Measurements from ENCODE around the gene UPK3BL1.
"Not testable (repeated sequence)": the region's sequence is repeated elsewhere in the genome, so short reads cannot be mapped to it uniquely, and the experiment has no call there.

- TF ChIP-seq CTCF (IDR thresholded peaks at IDR 0.05; ENCODE audit: insufficient read depth, low read length); GABPA (IDR thresholded peaks at IDR 0.05; ENCODE audit: low read depth): not testable (repeated sequence)
- TF ChIP-seq, protein P1, sequence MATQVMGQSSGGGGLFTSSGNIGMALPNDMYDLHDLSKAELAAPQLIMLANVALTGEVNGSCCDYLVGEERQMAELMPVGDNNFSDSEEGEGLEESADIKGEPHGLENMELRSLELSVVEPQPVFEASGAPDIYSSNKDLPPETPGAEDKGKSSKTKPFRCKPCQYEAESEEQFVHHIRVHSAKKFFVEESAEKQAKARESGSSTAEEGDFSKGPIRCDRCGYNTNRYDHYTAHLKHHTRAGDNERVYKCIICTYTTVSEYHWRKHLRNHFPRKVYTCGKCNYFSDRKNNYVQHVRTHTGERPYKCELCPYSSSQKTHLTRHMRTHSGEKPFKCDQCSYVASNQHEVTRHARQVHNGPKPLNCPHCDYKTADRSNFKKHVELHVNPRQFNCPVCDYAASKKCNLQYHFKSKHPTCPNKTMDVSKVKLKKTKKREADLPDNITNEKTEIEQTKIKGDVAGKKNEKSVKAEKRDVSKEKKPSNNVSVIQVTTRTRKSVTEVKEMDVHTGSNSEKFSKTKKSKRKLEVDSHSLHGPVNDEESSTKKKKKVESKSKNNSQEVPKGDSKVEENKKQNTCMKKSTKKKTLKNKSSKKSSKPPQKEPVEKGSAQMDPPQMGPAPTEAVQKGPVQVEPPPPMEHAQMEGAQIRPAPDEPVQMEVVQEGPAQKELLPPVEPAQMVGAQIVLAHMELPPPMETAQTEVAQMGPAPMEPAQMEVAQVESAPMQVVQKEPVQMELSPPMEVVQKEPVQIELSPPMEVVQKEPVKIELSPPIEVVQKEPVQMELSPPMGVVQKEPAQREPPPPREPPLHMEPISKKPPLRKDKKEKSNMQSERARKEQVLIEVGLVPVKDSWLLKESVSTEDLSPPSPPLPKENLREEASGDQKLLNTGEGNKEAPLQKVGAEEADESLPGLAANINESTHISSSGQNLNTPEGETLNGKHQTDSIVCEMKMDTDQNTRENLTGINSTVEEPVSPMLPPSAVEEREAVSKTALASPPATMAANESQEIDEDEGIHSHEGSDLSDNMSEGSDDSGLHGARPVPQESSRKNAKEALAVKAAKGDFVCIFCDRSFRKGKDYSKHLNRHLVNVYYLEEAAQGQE (IDR thresholded peaks at IDR 0.05; ENCODE audit: insufficient replicate concordance, low read depth), result not testable (repeated sequence)
Measured at GRCh38 chr7:102643404-102643803, 813 bp upstream of the UPK3BL1 start.
